Stimulated activated CD4-positive, alpha-beta T cell treated with anti-CD3 and anti-CD28 coated beads, Interleukin-15, amount 100 ng/mL, for 48 hours (primary cell): ENCODE data around the gene FBLN5.
"Not testable (repeated sequence)": the region's sequence is repeated elsewhere in the genome, so short reads cannot be mapped to it uniquely, and the experiment has no call there.

Experiments
- DNase-seq, 2 donors: peaks; one replicate each; pipeline ENCODE4 v3.0.0-alpha.2; 2020; ENCODE audit warnings: low read depth in 2 of 2

The FBLN5 gene

DNA sequence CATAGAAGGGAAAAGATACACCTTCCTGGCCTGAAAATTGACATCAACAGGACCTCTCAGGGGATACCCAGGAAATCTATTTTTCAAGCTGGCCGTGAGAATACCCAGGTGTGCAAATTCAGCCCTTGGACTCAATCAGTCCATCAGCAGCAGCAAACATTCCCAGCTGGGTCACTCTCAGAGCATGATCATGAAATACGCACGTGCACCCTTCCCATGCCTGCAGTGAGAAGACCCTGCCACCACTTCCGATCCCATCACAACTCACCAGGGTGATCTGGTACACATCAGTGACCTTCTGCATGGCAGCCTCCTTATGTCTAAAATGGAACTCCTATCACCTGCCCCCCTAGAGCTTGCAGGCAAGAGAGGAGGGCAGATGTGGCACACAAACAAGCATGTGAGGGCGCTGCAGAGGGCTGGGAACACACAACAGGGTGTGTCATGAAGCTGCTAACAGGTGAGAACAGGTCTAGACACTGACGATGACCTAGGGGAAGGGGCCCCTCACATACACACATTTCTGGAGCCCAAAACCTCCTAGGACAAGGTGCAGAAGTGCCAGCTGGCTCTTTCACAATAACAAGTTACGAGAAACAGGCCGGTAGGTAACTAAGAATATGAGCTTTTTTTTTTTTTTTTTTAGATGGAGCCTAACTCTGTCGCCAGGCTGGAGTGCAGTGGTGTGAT lies 42.4 kb downstream of the FBLN5 start:
- no peak for DNase-seq

GRCh38 chr14:91904483-91904882 lies 43.0 kb downstream of the FBLN5 start:
- DNase-seq = no peak

DNA sequence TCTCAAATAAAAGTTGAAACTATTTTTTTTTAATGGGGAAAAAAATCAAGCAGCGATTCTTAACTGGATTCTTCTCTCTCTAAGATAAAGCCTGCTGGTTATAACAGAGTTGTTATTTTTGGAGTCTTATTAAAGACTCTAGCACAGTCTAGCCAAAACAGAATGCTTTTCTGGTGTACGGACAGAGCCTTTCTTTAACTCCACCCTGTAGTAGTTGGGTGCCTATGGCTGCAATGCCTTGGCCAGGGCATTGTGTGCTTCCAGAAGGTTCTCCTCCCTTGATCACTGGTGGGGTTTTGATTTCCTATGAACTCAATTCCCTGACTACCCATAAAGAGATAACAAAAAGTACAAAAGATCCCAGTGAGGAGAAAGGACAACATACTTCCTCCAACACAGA lies 44.4 kb downstream of the FBLN5 start:
- DNase-seq = no peak

DNA sequence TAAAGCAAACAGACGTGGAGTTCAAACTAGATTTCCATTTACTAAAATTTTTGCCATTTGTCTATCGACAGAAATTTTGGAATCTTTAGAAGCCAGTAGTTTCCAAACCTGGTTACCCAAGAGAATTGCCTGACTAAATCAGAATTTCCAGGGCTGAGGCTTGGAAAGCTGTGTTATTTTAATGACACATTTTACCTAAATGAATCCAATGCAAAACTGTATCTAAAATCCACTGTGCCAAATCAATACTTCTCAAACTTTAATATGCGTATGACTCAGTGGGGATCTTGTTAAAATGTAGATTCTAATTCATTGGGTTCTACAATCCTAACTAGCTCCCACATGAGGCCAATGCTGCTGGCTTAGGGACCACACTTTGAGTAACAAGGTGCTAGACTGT lies 45.2 kb downstream of the FBLN5 start:
- DNase-seq = no peak

DNA sequence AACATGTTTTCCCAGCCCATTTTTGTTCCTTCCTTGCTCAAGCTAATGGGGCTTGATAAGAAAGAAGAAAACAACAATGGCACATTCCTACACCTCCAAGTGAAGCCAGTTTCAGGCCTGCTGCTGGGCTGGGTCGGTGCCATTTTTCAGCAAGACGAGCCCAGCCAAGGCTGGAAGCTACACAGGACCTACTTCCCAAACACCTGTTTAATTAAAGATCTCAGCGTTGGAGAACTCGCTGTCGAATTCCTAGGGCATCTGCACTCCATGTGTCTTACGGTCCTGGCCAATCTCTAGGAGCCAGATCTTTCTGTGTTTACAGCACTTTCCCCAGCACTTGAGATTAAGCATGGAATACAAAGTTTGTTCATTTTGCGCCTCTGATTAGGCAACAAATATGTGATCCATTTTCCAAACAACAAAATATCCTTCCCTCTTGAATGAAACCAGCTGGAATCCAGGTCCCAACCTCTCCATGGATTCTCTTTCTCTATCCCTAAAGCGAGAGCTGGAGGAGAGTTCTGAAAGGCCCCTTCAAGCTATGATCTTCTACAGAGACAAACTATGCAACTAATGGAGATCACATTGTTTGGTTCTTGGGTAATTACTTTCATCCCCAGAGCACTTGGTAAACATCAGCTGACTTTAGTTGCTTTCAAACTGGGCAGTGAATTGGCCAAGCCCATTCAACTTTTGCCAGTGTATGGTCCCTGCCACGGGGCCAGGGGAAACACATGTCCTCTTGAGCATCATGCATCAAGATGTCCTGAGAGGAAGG lies 45.9 kb downstream of the FBLN5 start:
- DNase-seq = no peak

DNA sequence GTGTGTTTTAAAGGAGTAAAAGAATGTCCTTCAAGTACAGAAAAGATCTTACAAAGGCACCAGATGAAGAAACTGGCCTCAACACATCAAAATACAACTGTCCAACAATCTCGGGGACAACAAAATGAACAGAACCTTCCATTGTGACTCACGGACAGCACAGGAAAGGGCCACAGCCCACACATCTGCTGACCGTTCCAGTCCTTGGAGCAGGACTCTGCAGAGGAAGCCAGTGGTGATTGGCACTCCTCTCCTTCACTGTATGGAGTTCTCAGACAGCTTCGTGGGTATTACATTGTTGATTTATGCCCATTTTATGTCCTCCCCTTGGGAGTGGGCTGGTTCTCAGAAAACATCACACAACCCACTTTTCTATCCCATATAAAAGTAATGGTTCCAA lies 47.7 kb downstream of the FBLN5 start:
- no peak for DNase-seq

- no peak for DNase-seq
Measured at GRCh38 chr14:91899213-91899612, 48.3 kb downstream of the FBLN5 start.

- no peak for DNase-seq
Measured at GRCh38 chr14:91898372-91898771, 49.1 kb downstream of the FBLN5 start.

GRCh38 chr14:91897716-91898115 lies 49.8 kb downstream of the FBLN5 start:
- not testable (repeated sequence) for DNase-seq

- DNase-seq = no peak
Measured at GRCh38 chr14:91897106-91897701, 50.3 kb downstream of the FBLN5 start.

GRCh38 chr14:91896419-91896818 lies 51.1 kb downstream of the FBLN5 start:
- no peak for DNase-seq

DNA sequence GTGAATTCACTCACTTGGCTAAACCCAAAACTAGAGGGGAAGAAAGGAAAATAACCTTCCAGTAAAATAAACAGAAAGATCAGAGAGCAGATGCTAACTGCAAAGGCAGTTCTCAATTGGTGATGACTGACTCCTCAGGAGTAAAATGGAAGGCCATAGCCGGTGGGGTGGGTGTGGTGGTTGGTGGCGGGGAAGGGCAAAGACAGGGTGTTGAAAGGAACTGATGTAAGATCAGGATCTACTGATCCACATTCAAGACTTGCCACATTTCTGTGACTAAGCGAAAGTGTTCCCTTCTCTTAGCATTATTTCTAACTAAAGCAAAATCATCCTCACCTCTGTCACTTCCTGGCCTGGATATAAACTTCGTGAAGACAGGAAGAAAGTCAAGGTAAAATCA lies 53.8 kb downstream of the FBLN5 start:
- DNase-seq = peak in 1 of 2 donors; percentile 51

DNA sequence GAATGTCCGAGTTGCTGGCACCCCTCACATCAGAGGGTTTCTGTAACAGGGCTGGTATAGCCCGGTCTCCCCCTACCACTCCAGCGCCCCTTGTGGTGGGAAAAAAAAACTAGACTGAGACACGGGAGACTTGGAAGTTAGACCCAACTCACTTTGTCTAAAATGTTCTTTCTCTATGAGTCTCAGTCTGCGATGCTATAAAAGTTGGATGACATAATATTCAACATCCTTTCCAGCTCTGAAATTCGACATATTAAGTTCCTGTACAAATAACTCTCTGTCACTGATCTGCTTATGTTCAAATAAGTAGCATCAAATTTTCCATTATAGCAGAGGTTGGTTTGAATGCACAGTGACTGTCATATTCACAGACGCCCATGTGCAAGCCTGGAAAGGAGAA lies 54.5 kb downstream of the FBLN5 start:
- DNase-seq = no peak

DNA sequence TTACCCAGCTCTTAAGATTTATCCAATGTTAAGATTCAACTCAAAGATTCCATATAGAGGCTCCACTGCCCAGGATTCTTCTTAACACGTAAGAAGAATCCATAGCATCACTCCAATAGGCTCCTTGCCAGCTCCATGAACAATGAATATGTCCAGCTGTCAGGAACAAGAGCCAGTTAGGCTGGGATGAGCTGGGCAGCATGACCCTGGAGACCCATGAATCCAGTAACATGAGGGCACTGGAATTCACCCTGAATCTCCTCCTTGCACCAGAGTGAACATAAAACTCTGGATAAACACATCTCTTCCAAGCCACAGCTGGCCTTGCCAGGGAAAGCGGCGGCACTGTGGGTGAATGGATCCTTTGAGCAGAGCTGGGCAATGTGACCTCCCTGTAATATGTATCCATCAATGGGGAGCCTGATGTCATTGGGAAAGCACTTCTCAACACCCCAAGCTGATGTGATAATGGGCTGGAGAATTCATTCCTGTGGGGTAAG lies 55.7 kb downstream of the FBLN5 start:
- DNase-seq = no peak

GRCh38 chr14:91891101-91891500 lies 56.4 kb downstream of the FBLN5 start:
- no peak for DNase-seq

- no peak for DNase-seq
Measured at GRCh38 chr14:91890291-91890749, 57.2 kb downstream of the FBLN5 start.

DNA sequence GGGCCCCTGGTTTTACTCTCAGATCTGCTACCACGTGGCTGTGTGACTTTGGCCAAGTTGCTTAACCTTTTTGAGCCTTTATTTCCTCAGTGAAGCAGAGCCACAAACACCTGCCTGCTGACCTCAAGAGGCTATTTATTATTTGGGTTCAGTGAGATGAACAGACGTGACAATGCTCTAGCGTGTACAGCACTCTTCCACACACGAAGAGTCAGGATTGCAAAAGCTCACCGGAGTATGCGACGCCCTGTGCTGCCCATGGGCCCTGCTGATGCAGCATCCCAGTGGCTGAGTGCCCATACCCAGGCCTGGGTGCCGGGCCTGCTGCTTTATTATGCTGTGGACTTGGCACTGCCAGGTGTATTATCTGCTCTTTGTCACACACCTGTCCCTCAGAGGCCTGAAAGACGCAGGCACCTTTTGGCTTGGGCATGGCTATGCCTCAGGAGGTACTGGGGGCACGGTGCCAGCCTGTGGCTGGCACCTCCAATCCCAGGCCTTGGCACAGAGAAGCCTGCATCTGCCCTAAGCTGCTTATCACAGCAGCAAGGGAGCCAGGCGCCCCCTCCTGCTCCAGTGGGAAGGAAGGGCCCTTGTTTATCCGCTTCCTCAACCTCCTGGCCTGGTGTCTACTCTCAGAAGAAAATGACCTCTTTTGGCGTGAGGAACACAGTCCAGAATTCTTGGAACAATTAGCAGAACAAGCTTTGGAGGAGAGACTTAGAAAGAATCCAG lies 57.9 kb downstream of the FBLN5 start:
- no peak for DNase-seq

DNA sequence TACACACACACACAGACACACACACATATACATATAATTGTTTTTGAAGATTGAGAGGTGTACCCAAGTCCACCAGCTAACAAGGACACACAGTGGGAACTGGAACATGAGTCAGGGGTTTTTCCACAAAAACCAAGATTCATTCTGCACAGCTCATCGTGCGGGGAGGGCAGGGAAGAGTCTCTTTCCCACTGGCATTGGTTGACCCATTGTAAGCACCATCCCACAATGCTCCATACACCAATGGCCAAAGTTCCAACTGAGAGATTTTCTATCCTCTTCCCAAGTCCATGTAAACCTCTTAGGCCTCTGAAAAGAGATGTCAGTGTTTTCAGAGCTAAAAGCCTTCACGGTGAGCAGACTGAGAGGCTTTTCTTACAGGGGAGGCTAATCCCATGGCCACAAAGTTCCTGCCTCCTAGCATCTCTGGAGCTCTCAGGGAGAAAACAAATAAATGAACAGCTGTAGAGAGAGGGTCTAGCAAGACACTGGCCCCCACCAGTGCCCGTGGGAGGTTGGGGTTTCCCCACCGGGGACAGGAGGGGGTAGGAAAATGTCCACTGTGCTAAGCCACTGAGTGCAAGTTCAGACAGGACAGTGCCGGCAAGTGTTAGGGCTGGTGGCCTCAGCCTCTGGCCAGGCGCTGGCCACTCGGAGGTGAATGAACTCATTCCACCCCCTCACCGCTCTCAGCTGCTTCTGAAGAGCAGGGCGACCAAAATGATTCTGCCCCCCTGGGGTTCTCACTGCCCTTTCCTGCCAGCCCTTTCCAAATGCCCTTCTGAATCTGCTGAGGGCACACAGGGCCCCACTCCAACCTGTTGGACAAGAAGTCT lies 58.6 kb downstream of the FBLN5 start:
- DNase-seq = no peak

DNA sequence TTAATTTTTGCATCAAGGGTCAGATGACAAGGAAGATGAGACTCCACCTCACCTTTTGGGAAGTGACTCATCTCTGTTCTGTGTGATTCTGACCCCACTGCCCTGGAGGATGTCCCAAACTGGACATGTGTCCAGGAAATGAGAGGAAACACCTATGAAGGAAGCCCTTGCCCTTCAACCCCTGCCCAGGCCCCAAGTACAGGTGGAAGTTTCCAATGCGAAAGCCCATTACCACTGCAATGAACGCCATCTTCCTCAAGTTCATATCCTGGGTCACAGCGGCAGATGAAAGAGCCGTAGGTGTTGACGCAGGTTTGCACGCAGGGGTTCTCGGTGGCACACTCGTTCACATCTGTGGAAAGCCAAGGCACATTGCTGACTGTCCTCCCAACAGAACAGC lies 60.5 kb downstream of the FBLN5 start:
- DNase-seq = no peak

- DNase-seq = no peak
Measured at GRCh38 chr14:91885839-91886238, 61.7 kb downstream of the FBLN5 start.

DNA sequence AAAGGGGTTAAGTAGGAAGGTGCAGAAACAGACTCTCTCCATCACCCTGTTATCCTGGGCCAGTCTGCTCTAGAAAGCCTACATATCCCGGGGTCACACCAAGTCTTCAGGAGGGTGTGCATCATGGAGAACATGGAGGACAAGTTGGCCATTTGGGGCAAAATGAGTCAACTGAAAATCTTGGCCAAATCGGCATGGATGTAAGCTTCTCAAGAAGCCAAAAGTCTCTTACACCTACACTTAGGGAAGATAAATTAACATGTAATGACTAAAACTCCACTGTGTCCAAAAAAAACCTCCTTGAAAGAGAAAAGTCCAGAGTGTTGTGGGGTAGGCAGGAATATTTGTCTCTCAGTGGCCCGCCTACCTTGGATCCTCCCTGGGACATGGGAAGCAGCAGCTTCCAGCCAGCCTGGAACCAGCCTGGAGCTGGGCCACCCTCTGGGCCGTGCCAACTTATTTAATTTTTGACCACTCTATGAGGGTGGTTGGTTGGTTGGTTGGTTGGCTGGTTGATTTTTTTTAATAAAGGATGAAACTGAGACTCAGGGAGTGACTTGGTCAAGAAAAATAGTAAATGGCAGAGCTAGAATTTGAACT lies 62.3 kb downstream of the FBLN5 start:
- no peak for DNase-seq
